Progenitor cell of endocrine pancreas (in vitro differentiated cells): Measurements from ENCODE around the gene CFDP1. TPM values are rescaled to one million over a fixed set of nuclear protein-coding genes. Genes with fewer than 3 reads are reported as not detected.

ENCODE experiments used
- DNase-seq: peaks from one replicate; pipeline ENCODE4 v3.0.0; 2021; ENCODE audit warnings: low spot score; ENCODE audit not compliant: unreplicated experiment
- H3K27ac Mint-ChIP-seq: 2 replicates; pipeline ENCODE4 v1.8.0; 2021; ENCODE audit warnings: mild to moderate bottlenecking, moderate library complexity, mixed read lengths
- H3K27me3 Mint-ChIP-seq: 2 replicates; pipeline ENCODE4 v1.8.0; 2021; ENCODE audit warnings: mixed read lengths
- H3K36me3 Mint-ChIP-seq: 2 replicates; pipeline ENCODE4 v1.8.0; 2022; ENCODE audit warnings: mixed read lengths; ENCODE audit not compliant: insufficient read depth
- H3K4me1 Mint-ChIP-seq: 2 replicates; pipeline ENCODE4 v1.8.0; 2021; ENCODE audit warnings: low read depth, mixed read lengths
- H3K4me3 Mint-ChIP-seq: 2 replicates; pipeline ENCODE4 v1.8.0; 2021; ENCODE audit warnings: low read depth, mild to moderate bottlenecking, moderate library complexity, mixed read lengths
- H3K9me3 Mint-ChIP-seq: 2 replicates; pipeline ENCODE4 v1.8.0; 2021; ENCODE audit warnings: low read depth, mixed read lengths
- total RNA-seq: library from RNA; stranded (reverse); gene quantifications from 2 replicates; pipeline ENCODE4 v1.2.1, GENCODE V29; 2021
- TF ChIP-seq, protein P1 (sequence below): fragments of 200-600 bp; sonication (generic); IDR thresholded peaks from one replicate; pipeline ENCODE4 v1.5.0; 2021; ENCODE audit warnings: antibody characterized with exemption, mild to moderate bottlenecking; ENCODE audit not compliant: unreplicated experiment

CFDP1 gene
- total RNA-seq, 1 donor from 2014 or later, result 94.6 TPM

DNA sequence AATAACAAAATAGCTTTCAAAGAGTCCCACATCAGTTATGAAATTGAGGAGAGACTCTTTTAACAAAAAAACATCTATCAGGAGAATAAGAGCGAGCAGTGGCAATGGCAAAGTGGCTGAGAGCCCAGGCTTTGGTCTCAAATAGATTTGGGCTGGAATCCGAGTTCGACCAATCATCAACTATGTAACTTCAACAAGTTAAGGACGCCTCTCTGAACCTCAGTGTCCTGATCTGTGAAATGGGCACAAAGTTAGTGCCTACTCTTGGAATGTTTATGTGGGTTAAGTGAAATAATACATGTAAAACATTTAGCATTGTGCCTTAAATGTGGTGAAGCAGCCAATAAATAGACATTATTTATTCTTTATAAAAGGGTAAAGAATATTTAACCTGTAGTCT lies 45.4 kb downstream of the CFDP1 start:
- peaks cover 5% of the 10 kb centered on the region for H3K36me3 Mint-ChIP-seq
- H3K4me3 Mint-ChIP-seq, result no peak overlapping the region
- TF ChIP-seq, protein P1, sequence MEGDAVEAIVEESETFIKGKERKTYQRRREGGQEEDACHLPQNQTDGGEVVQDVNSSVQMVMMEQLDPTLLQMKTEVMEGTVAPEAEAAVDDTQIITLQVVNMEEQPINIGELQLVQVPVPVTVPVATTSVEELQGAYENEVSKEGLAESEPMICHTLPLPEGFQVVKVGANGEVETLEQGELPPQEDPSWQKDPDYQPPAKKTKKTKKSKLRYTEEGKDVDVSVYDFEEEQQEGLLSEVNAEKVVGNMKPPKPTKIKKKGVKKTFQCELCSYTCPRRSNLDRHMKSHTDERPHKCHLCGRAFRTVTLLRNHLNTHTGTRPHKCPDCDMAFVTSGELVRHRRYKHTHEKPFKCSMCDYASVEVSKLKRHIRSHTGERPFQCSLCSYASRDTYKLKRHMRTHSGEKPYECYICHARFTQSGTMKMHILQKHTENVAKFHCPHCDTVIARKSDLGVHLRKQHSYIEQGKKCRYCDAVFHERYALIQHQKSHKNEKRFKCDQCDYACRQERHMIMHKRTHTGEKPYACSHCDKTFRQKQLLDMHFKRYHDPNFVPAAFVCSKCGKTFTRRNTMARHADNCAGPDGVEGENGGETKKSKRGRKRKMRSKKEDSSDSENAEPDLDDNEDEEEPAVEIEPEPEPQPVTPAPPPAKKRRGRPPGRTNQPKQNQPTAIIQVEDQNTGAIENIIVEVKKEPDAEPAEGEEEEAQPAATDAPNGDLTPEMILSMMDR, result no peak
- H3K27ac Mint-ChIP-seq, result no peak overlapping the region
- no peak for DNase-seq
- H3K27me3 Mint-ChIP-seq, result no peaks in the 10 kb centered on the region
- H3K9me3 Mint-ChIP-seq, result no peaks in the 10 kb centered on the region
- H3K4me1 Mint-ChIP-seq, result peaks cover 1% of the 10 kb centered on the region

GRCh38 chr16:75385507-75386152 lies 47.7 kb downstream of the CFDP1 start:
- no peak overlapping the region for H3K27ac Mint-ChIP-seq
- peaks cover 1% of the 10 kb centered on the region for H3K4me1 Mint-ChIP-seq
- H3K27me3 Mint-ChIP-seq, result no peaks in the 10 kb centered on the region
- TF ChIP-seq, protein P1, result peak; percentile 87
- peaks cover 3% of the 10 kb centered on the region for H3K36me3 Mint-ChIP-seq
- no peak for DNase-seq
- H3K4me3 Mint-ChIP-seq, result no peak overlapping the region
- no peaks in the 10 kb centered on the region for H3K9me3 Mint-ChIP-seq

DNA sequence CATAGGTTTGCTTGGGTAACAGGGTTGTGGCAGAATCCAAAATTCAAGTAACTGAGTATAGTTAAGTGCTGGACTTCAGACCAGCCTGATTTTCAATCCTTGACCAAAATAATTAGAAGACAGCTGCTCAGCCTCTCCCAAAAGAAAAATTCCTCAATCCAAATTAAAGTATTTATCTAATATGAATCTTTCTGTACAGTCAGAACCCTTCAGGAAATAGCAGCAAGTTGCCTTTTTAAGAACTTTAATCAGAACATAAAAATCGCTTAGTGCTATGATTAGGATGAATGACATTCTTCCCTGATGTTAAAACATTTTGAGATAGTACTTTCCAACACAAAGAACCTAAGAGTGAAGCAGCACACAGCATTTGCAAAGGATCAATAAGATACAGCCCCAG lies 50.2 kb downstream of the CFDP1 start:
- H3K4me1 Mint-ChIP-seq, result peaks cover 10% of the 10 kb centered on the region
- H3K36me3 Mint-ChIP-seq, result peaks cover 3% of the 10 kb centered on the region
- no peak overlapping the region for H3K4me3 Mint-ChIP-seq
- TF ChIP-seq, protein P1, result no peak
- H3K27me3 Mint-ChIP-seq, result no peaks in the 10 kb centered on the region
- peak overlapping the region; percentile 45 for H3K27ac Mint-ChIP-seq
- no peaks in the 10 kb centered on the region for H3K9me3 Mint-ChIP-seq
- no peak for DNase-seq

- Mint-ChIP-seq H3K4me3 (no peak overlapping the region), H3K4me1 (peaks cover 10% of the 10 kb centered on the region), H3K36me3 (peaks cover 2% of the 10 kb centered on the region), H3K27ac (no peak overlapping the region), H3K9me3 (no peaks in the 10 kb centered on the region), H3K27me3 (no peaks in the 10 kb centered on the region)
- no peak for DNase-seq
- TF ChIP-seq, protein P1, result no peak
Measured at GRCh38 chr16:75382611-75383010, 50.7 kb downstream of the CFDP1 start.

DNA sequence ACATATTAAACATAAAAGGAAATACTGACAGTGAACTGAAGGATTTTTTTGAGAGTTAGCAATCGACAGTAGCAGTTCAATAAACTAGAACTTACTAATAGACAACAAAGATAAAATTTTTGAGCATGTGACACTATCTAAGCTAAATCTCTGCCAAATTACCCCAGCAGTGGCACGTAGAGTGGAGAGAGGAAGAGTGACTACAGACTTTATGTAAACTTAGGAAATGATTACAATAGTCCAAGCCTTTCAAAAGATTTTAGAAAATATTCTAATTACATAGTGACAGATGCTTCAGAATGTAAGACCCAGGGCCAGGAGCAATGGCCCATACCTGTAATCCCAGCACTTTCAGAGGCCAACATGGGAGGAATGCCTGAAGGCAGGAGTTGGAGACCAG lies 52.4 kb downstream of the CFDP1 start:
- DNase-seq, result no peak
- Mint-ChIP-seq H3K9me3 (no peaks in the 10 kb centered on the region), H3K4me3 (no peak overlapping the region), H3K27ac (no peak overlapping the region), H3K36me3 (peaks cover 4% of the 10 kb centered on the region), H3K4me1 (peaks cover 27% of the 10 kb centered on the region), H3K27me3 (no peaks in the 10 kb centered on the region)
- TF ChIP-seq, protein P1, result no peak
